GM12891 (cell line): ENCODE measurements around the gene TLCD3A.

Experiments
- POLR2AphosphoS5 ChIP-seq: IDR thresholded peaks from 2 replicates; pipeline ENCODE4 v1.6.1; 2011; ENCODE audit warnings: low read depth, low read length, control low read depth
- SPI1 ChIP-seq: IDR thresholded peaks from 2 replicates; pipeline ENCODE4 v1.6.1; 2011; ENCODE audit warnings: low read depth, low read length, control low read depth

- no peak for TF ChIP-seq POLR2AphosphoS5
- no peak for TF ChIP-seq SPI1
Measured at GRCh38 chr17:693791-694638, 38.4 kb upstream of the TLCD3A start.
